HG02943 (cell line): Measurements from ENCODE around the gene GRK3.
"Not testable (repeated sequence)": the region's sequence is repeated elsewhere in the genome, so short reads cannot be mapped to it uniquely, and the experiment has no call there.

ENCODE experiments used
- ATAC-seq: cut with Tn5 transposase; IDR thresholded peaks from one replicate; pipeline ENCODE4 v1.9.1; 2021; ENCODE audit warnings: mild to moderate bottlenecking, low read depth, moderate library complexity; ENCODE audit not compliant: unreplicated experiment

GRK3 gene

GRCh38 chr22:25623851-25624250 lies 59.4 kb downstream of the GRK3 start:
- no peak for ATAC-seq

- ATAC-seq = no peak
Measured at GRCh38 chr22:25624476-25624875, 60.0 kb downstream of the GRK3 start.

GRCh38 chr22:25625747-25626623 lies 61.5 kb downstream of the GRK3 start:
- ATAC-seq = not testable (repeated sequence)

GRCh38 chr22:25626624-25626990 lies 62.1 kb downstream of the GRK3 start:
- ATAC-seq = no peak

- ATAC-seq = no peak
Measured at GRCh38 chr22:25627271-25627852, 62.9 kb downstream of the GRK3 start.

- ATAC-seq = no peak
Measured at GRCh38 chr22:25628494-25628893, 64.0 kb downstream of the GRK3 start.

- no peak for ATAC-seq
Measured at GRCh38 chr22:25629613-25630012, 65.1 kb downstream of the GRK3 start.

GRCh38 chr22:25630447-25630846 lies 66.0 kb downstream of the GRK3 start:
- ATAC-seq = no peak

GRCh38 chr22:25636323-25636722 lies 71.8 kb downstream of the GRK3 start:
- ATAC-seq = no peak

- no peak for ATAC-seq
Measured at GRCh38 chr22:25637032-25637431, 72.6 kb downstream of the GRK3 start.

- ATAC-seq = no peak
Measured at GRCh38 chr22:25637672-25638071, 73.2 kb downstream of the GRK3 start.

- no peak for ATAC-seq
Measured at GRCh38 chr22:25638638-25639037, 74.2 kb downstream of the GRK3 start.

- no peak for ATAC-seq
Measured at GRCh38 chr22:25641650-25642049, 77.2 kb downstream of the GRK3 start.

- no peak for ATAC-seq
Measured at GRCh38 chr22:25643232-25644000, 78.9 kb downstream of the GRK3 start.

GRCh38 chr22:25644122-25644521 lies 79.6 kb downstream of the GRK3 start:
- no peak for ATAC-seq

- no peak for ATAC-seq
Measured at GRCh38 chr22:25645266-25645665, 80.8 kb downstream of the GRK3 start.

- no peak for ATAC-seq
Measured at GRCh38 chr22:25645964-25646363, 81.5 kb downstream of the GRK3 start.

- no peak for ATAC-seq
Measured at GRCh38 chr22:25650833-25651232, 86.4 kb downstream of the GRK3 start.

GRCh38 chr22:25651332-25652085 lies 87.0 kb downstream of the GRK3 start:
- ATAC-seq = no peak

- ATAC-seq = no peak
Measured at GRCh38 chr22:25654676-25655075, 90.2 kb downstream of the GRK3 start.
